Central memory CD8-positive, alpha-beta T cell (primary cell): ENCODE measurements around the gene CLDND2.

Experiments used
- ATAC-seq: fragments of 150-1000 bp; cut with Tn5 transposase; replicated peaks from 2 replicates; pipeline ENCODE4 v1.10.0; 2022; ENCODE audit warnings: mild to moderate bottlenecking, moderate FRiP score, moderate number of reproducible peaks; ENCODE audit not compliant: poor library complexity, severe bottlenecking; ENCODE audit errors: extremely low read depth
- DNase-seq, 2 donors: peaks; one replicate each; pipeline ENCODE4 v3.0.0; 2021; ENCODE audit warnings: low spot score in 2 of 2
- H3K27ac Mint-ChIP-seq: one replicate; pipeline ENCODE4 v1.8.0; 2022; ENCODE audit warnings: low read depth, mild to moderate bottlenecking, moderate library complexity, mixed read lengths
- H3K27me3 Mint-ChIP-seq: one replicate; pipeline ENCODE4 v1.8.0; 2022; ENCODE audit warnings: mixed read lengths
- H3K36me3 Mint-ChIP-seq: one replicate; pipeline ENCODE4 v1.8.0; 2022; ENCODE audit warnings: mild to moderate bottlenecking, moderate library complexity, mixed read lengths; ENCODE audit not compliant: insufficient read depth
- H3K4me1 Mint-ChIP-seq: one replicate; pipeline ENCODE4 v1.8.0; 2022; ENCODE audit warnings: mixed read lengths
- H3K4me3 Mint-ChIP-seq: one replicate; pipeline ENCODE4 v1.8.0; 2022; ENCODE audit warnings: mild to moderate bottlenecking, moderate library complexity, mixed read lengths
- H3K9me3 Mint-ChIP-seq: one replicate; pipeline ENCODE4 v1.8.0; 2022; ENCODE audit warnings: mixed read lengths

CLDND2 gene

DNA sequence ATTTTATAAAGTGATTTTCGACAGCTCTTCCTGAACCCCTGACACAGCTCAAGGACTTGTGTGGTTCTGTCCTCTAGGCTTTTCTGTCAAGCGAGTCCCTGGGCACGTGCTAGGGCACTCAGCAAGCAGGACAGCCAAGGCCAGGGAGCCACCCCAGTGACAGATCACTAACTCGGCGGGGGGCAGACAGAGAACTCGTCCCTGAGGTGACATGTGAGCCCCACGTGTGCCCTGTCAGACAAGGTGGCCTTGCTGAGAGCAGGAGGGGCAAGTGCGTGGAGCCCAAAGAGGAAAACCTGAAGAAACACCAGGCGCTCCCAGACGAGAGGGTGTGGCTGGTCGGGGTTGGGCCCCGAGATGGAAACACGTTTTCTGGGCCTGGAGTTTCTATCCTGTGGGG, 7.6 kb downstream of the CLDND2 start:
- H3K4me1 Mint-ChIP-seq: peaks cover 47% of the 10 kb centered on the region
- ATAC-seq: no peak
- H3K27ac Mint-ChIP-seq: no peak overlapping the region
- peaks cover 8% of the 10 kb centered on the region for H3K36me3 Mint-ChIP-seq
- H3K9me3 Mint-ChIP-seq: no peaks in the 10 kb centered on the region
- H3K4me3 Mint-ChIP-seq: no peak overlapping the region
- no peaks in the 10 kb centered on the region for H3K27me3 Mint-ChIP-seq
- DNase-seq: no peak

DNA sequence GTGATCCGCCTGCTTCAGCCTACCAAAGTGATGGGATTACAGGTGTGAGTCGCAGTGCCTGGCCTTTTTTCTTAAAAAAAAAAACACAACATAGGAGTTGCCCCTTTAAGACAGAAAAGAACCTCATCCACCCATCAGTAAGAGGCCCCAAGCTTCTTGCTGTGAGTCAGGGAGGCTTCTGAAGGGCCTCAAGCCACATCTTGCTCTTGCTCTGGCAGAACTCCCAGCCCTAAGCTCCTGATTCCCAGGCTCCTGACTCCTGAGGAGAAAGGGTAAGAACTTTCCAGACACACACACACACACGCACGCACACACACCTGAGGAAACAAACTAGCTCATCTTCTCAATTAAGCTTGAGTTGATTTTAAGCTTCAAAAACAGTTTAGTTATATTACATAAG, 9.5 kb downstream of the CLDND2 start:
- no peak overlapping the region for H3K4me3 Mint-ChIP-seq
- no peaks in the 10 kb centered on the region for H3K27me3 Mint-ChIP-seq
- H3K27ac Mint-ChIP-seq: no peak overlapping the region
- DNase-seq: no peak
- no peak for ATAC-seq
- no peaks in the 10 kb centered on the region for H3K9me3 Mint-ChIP-seq
- peaks cover 5% of the 10 kb centered on the region for H3K36me3 Mint-ChIP-seq
- peaks cover 32% of the 10 kb centered on the region for H3K4me1 Mint-ChIP-seq

DNA sequence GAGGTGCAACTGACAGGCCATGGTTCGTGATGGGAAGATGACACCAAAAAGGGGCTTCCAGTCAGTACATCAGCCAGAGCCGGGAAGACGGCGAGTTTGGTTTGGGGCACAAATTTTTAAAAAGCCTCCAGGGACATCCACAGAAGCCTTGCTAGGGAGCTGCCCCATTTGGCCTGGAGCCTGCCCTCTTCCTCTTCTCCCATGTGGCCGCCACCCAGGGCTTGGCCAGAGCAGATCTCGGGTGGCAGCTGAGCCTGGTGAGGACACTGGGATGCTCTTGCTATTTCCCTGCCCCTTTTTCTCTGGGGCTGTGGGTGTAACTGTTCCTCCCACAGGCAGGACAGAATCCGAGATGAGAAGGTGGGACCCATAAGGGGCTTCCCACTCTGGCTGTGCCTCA, 10.9 kb downstream of the CLDND2 start:
- H3K9me3 Mint-ChIP-seq: no peaks in the 10 kb centered on the region
- no peak overlapping the region for H3K4me3 Mint-ChIP-seq
- ATAC-seq: no peak
- no peak for DNase-seq
- peak overlapping the region; percentile 61 for H3K27ac Mint-ChIP-seq
- peaks cover 5% of the 10 kb centered on the region for H3K36me3 Mint-ChIP-seq
- H3K4me1 Mint-ChIP-seq: peaks cover 19% of the 10 kb centered on the region
- H3K27me3 Mint-ChIP-seq: no peaks in the 10 kb centered on the region

DNA sequence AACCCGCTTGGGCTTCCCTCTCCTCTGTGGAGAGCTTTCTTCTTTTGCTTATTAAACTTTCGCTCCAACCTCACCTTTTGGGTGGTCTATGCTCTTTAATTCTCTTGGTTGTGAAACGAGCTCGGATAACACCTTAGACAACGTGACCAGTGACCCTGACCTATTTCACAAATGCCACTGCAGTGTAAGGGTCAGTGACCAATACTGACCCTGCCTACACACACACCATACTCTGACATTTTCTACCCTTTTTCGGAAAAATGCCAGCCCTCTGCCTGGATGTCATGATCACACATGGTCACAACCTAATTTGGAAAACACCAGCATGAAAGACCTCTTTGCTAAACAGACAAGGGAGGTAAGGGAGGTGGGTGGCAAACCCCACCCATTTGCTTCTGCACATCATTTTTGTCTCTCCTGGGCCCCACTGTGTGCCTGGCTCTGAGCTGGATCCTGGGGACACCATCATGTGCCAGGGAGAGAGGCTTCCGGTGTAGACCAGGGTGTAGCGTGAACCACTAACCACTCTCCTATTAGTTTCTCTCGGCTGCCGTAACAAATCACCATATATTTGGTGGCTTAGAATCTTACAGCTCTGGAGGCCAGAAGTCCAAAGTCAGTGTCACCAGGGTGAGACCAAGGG, 12.5 kb downstream of the CLDND2 start:
- Mint-ChIP-seq H3K4me3 (no peak overlapping the region), H3K36me3 (peaks cover 5% of the 10 kb centered on the region), H3K4me1 (peaks cover 22% of the 10 kb centered on the region), H3K27ac (no peak overlapping the region), H3K27me3 (no peaks in the 10 kb centered on the region), H3K9me3 (no peaks in the 10 kb centered on the region)
- ATAC-seq (no peak), DNase-seq (no peak)

DNA sequence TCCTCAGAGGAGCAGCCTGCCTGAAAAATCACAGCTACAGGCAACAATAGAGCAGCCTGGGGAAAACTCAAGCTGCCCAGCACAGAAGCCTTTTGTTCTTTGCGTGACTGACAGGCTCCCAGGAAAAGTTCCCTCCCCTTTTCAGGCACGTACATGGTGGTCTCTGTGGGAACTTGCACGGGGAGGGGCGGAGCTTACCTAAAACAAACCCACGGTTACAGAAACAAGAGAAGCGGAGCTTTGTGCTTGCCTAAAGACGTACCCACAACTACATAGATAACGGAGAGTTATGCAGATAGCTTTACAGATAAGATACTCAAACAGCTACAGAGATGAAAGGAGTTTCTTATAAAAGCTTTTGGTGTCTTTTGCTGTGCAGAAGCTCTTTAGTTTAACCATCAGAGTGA, 14.1 kb downstream of the CLDND2 start:
- no peak overlapping the region for H3K27ac Mint-ChIP-seq
- no peaks in the 10 kb centered on the region for H3K27me3 Mint-ChIP-seq
- H3K9me3 Mint-ChIP-seq: no peaks in the 10 kb centered on the region
- peak overlapping the region; percentile 8 for H3K4me3 Mint-ChIP-seq
- peaks cover 11% of the 10 kb centered on the region for H3K36me3 Mint-ChIP-seq
- DNase-seq (no peak), ATAC-seq (peak; percentile 46)
- peaks cover 22% of the 10 kb centered on the region for H3K4me1 Mint-ChIP-seq

DNA sequence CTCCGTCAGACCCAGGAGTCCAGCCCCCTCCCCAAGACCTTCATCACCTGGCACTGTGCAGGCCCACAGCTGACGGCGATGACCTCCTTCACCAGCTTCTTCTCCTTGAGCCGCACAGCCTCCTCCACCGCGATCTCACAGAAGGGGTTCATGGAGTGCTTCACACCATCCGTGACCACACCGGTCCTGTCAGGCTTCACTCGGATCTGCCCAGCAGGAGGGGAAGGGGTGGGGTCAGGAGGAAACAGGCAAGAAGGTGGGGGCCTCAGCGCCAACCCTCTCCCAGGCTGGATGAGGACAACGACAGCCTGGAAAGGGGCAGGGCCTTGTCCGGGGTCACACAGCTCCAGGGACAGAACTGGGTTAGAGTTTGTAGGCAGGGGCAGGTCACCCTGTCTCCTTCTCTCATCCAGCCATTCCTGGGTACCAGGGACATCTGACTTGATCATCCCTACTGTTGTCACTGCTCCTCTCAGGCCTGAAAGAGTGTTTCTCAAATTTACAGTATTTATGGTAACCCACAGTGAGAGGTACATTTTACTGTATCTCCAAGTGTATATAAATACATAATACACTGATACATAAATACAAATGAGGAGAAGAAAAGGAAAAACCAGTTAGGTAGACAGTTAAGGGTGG, 14.6 kb downstream of the CLDND2 start:
- no peak for ATAC-seq
- peaks cover 12% of the 10 kb centered on the region for H3K36me3 Mint-ChIP-seq
- H3K27ac Mint-ChIP-seq: peak overlapping the region; percentile 70

DNA sequence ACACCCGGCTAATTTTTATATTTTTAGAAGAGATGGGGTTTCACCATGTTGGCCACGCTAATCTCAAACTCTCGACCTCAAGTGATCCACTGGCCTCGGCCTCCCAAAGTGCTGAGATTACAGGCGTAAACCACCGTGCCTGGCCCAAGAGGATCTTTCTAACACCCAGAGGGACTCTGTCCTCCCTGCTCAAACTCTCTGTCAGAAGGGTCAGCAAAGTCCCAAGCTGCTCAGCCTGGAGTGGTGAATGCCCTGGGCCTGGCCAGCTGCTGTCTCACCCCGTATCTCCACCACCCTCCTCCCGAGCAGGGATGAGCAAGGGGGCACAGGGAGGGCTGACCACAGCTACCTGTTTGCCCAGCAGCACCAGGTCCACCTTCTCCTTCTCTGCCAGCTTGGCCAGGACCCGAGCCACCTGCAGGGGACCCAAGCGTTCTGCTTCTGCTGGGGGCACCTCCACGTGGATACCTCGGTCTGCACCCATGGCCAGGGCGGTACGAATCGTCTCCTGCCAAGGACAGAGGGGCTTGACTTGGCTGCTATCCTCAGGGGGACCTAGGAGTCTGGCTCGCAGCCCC, 15.9 kb downstream of the CLDND2 start:
- no peak for ATAC-seq
- H3K4me3 Mint-ChIP-seq: no peak overlapping the region
- H3K27me3 Mint-ChIP-seq: no peaks in the 10 kb centered on the region
- peak overlapping the region; percentile 57 for H3K27ac Mint-ChIP-seq
- H3K9me3 Mint-ChIP-seq: no peaks in the 10 kb centered on the region
- no peak for DNase-seq
- peaks cover 12% of the 10 kb centered on the region for H3K36me3 Mint-ChIP-seq
- H3K4me1 Mint-ChIP-seq: peaks cover 20% of the 10 kb centered on the region

More for the DNA sequence above, 14.6 kb downstream of the CLDND2 start:
- H3K9me3 Mint-ChIP-seq: no peaks in the 10 kb centered on the region
- no peak overlapping the region for H3K4me3 Mint-ChIP-seq
- no peak for DNase-seq
- H3K27me3 Mint-ChIP-seq: no peaks in the 10 kb centered on the region
- peaks cover 22% of the 10 kb centered on the region for H3K4me1 Mint-ChIP-seq

DNA sequence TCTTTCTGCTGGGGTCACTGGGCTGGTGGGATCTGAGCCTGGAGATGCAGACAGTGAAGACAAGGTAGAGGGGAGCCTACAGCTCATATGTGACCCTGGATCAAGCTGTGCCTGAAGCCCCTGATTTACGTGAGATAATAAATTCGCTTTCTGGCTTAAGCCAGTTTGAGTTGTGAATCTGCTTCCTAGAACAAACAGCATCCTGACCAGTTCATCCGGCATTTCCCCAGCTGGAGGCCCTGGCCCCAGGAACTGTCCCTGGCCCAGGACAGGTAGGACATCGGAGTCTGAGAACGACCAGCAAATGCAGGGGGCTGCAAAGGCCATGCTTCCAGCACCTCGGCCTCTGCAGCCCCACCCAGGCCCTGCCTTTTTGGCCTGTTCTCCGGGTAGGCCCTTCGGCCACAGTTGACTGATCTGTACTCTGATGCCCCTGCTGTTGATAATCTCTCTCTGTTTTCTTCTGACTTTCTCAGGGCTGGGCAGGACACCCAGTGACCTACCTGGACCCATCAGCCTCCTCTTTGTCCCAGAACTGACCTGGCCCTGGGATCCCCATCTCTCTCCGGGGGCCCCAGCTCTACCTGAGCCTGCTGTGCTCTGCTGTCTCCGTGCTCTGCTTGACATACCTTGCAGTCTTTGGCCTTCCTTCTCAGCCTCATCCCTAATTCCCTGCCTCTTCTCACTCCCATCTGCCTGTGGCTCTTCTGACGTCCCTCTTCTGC, 17.4 kb downstream of the CLDND2 start:
- DNase-seq: no peak
- Mint-ChIP-seq H3K27ac (peak overlapping the region; percentile 57), H3K9me3 (no peaks in the 10 kb centered on the region), H3K4me3 (no peak overlapping the region), H3K27me3 (no peaks in the 10 kb centered on the region), H3K36me3 (peaks cover 12% of the 10 kb centered on the region), H3K4me1 (peaks cover 11% of the 10 kb centered on the region)
- ATAC-seq: no peak

DNA sequence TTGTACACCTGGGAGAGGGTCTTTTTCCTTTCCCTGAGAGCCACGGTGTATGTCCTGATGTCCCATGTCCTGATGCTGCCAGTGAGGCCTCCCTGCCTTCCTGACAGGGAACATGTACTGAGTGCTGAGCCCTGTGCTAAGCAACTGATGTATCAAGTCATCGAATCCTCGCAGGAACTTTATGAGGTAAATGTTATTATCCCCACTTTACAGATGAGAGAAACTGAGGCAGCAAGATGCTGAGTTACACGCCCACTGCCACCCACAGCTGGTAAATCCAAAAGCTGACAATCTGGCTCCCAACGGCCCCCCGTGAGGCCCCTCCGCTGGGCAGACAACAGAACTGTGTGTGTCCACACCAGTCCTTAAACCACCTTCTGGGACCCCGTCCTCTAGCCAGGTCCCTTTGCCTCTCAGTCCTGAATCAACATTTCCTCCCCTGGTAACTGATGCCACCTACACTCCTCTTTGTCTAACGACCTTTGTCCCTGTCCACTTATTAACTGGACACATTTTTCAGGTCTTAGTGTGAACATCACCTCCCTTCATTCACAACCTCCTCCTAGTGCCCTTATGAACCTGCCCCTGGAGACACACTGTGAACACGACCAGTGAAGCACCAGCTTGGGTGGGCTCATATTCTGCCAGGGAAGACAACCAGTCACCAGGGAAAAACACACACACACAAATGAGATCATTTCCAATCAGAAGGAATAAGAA, 21.4 kb downstream of the CLDND2 start:
- no peak overlapping the region for H3K27ac Mint-ChIP-seq
- no peaks in the 10 kb centered on the region for H3K9me3 Mint-ChIP-seq
- H3K4me1 Mint-ChIP-seq: peaks cover 7% of the 10 kb centered on the region
- peaks cover 12% of the 10 kb centered on the region for H3K36me3 Mint-ChIP-seq
- no peaks in the 10 kb centered on the region for H3K27me3 Mint-ChIP-seq
- no peak for ATAC-seq
- H3K4me3 Mint-ChIP-seq: no peak overlapping the region
- DNase-seq: no peak

DNA sequence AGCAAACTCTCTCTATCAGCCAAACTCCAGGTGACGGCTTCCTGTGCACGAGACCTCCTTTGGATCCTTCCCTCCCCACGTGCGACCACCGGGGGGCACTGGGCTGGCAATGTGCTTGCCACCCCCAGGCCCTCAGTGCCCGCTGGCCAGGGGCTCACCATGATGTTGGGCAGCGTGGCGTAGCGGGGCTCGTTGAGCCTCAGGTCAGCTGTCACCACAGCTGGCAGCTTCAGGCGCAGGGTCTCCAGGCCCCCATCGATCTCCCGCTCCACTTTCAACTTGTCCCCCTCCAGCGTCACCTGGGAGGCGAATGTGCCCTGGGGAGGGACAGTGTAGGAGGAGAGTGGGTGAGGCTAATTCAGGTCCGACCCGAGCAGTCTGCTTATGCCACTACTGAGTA, 22.1 kb downstream of the CLDND2 start:
- no peaks in the 10 kb centered on the region for H3K9me3 Mint-ChIP-seq
- peaks cover under 1% of the 10 kb centered on the region for H3K4me1 Mint-ChIP-seq
- no peaks in the 10 kb centered on the region for H3K27me3 Mint-ChIP-seq
- H3K36me3 Mint-ChIP-seq: peaks cover 11% of the 10 kb centered on the region
- H3K4me3 Mint-ChIP-seq: no peak overlapping the region
- no peak for ATAC-seq
- no peak for DNase-seq
- no peak overlapping the region for H3K27ac Mint-ChIP-seq

DNA sequence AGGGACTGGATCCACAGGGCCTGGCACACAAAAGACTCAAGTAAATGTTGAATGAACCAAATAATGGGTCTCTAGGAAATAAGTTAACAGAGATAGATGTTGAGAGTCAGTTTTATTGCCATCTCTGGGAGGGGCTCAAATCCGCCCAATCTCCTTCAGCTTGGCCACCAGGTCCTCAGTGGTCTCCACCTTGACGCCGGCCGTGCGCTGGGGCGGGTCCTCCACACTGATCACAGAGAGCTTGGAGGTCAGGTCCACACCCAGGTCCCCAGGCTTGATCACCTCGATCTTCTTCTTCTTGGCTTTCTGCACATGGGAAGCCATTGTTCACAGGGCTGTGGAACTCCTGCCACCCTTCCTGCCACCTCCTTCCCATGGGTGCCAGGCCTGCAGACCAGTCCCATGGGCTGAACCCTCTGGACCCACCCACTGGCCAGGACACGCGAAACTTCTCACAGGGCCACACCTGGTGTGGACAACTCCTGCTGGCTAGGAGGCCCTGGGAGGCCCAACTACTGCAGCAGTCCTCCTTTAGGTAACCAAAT, 23.7 kb downstream of the CLDND2 start:
- Mint-ChIP-seq H3K4me1 (no peaks in the 10 kb centered on the region), H3K27ac (peak overlapping the region; percentile 80), H3K9me3 (no peaks in the 10 kb centered on the region), H3K36me3 (peaks cover 8% of the 10 kb centered on the region), H3K4me3 (no peak overlapping the region), H3K27me3 (no peaks in the 10 kb centered on the region)
- DNase-seq (no peak), ATAC-seq (no peak)
